CD14-positive monocyte (primary cell): ENCODE measurements around the gene CARMIL1. TPM values are rescaled to one million over a fixed set of nuclear protein-coding genes. Genes with fewer than 3 reads are reported as not detected.

Experiments
- DNase-seq, 3 donors: peaks; one replicate each; pipeline ENCODE4 v3.0.0-alpha.2; 2011 to 2022
- H2AFZ ChIP-seq: 2 replicates; pipeline ENCODE4 v1.6.0; 2012; ENCODE audit warnings: mild to moderate bottlenecking, low read depth, low read length, inconsistent platforms; ENCODE audit not compliant: insufficient read depth, poor library complexity, severe bottlenecking
- H3K27ac ChIP-seq, 2 donors: 1 replicate in 1 of 2; 2 replicates in 1 of 2; pipeline ENCODE4 v1.5.1; 2012 to 2013; ENCODE audit warnings: low read length in 2 of 2, control low read depth in 1 of 2, inconsistent platforms in 1 of 2, low read depth in 1 of 2, mild to moderate bottlenecking in 1 of 2
- H3K27me3 ChIP-seq, 2 donors: one replicate each; pipeline versions ENCODE4 v1.6.0 to v1.6.1; 2011 to 2013; ENCODE audit warnings: low read length in 2 of 2; ENCODE audit not compliant: control insufficient read depth in 2 of 2, insufficient read depth in 2 of 2
- H3K36me3 ChIP-seq, 2 donors: replicated peaks in 1 of 2; 1 replicate in 1 of 2; 2 replicates in 1 of 2; pipeline versions ENCODE4 v1.5.1 to v1.6.1; 2012 to 2013; ENCODE audit warnings: low read length in 2 of 2, control low read depth in 1 of 2, inconsistent platforms in 1 of 2, mild to moderate bottlenecking in 1 of 2; ENCODE audit not compliant: insufficient read depth in 2 of 2, control insufficient read depth in 1 of 2
- H3K4me1 ChIP-seq, 2 donors: 1 replicate in 1 of 2; 2 replicates in 1 of 2; pipeline versions ENCODE4 v1.5.1 to v1.6.1; 2012 to 2013; ENCODE audit warnings: low read length in 2 of 2, control low read depth in 1 of 2, inconsistent platforms in 1 of 2, mild to moderate bottlenecking in 1 of 2, moderate library complexity in 1 of 2; ENCODE audit not compliant: insufficient read depth in 2 of 2, control insufficient read depth in 1 of 2
- H3K4me2 ChIP-seq: replicated peaks from 2 replicates; pipeline ENCODE3; 2012; ENCODE audit warnings: low read length, moderate library complexity, mild to moderate bottlenecking; ENCODE audit not compliant: poor library complexity, severe bottlenecking; ENCODE audit errors: extremely low read depth
- H3K4me3 ChIP-seq, 3 experiments: fragments of 200-600 bp in 1 of 3; sonication (generic) in 1 of 3; replicated peaks in 1 of 3; 1 replicate in 2 of 3; 2 replicates in 1 of 3; pipeline ENCODE4 v1.5.1; 2011 to 2013; ENCODE audit warnings: low read length in 3 of 3, mild to moderate bottlenecking in 3 of 3, control low read depth in 2 of 3, low read depth in 2 of 3, inconsistent platforms in 1 of 3, moderate library complexity in 1 of 3
- H3K79me2 ChIP-seq: 2 replicates; pipeline ENCODE4 v1.6.0; 2012; ENCODE audit warnings: mild to moderate bottlenecking, control low read depth, inconsistent platforms, low read length, moderate library complexity; ENCODE audit not compliant: insufficient read depth
- H3K9ac ChIP-seq: 2 replicates; pipeline ENCODE4 v1.6.0; 2017; ENCODE audit warnings: low read length, mild to moderate bottlenecking; ENCODE audit not compliant: insufficient read depth, poor library complexity, severe bottlenecking
- H3K9me3 ChIP-seq, 2 donors: replicated peaks in 1 of 2; 1 replicate in 1 of 2; 2 replicates in 1 of 2; pipeline versions ENCODE4 v1.5.1 to v1.6.1; 2012 to 2013; ENCODE audit warnings: low read length in 2 of 2, control low read depth in 1 of 2; ENCODE audit not compliant: control insufficient read depth in 1 of 2, insufficient read depth in 1 of 2
- H4K20me1 ChIP-seq: 2 replicates; pipeline ENCODE4 v1.6.0; 2012; ENCODE audit warnings: mild to moderate bottlenecking, low read length, control low read depth, moderate library complexity; ENCODE audit not compliant: insufficient read depth
- H3K27ac Mint-ChIP-seq, 7 donors: one replicate each; pipeline ENCODE4 v1.8.0; 2020; ENCODE audit warnings: mild to moderate bottlenecking in 7 of 7, mixed read lengths in 7 of 7, moderate library complexity in 6 of 7, inconsistent platforms in 2 of 7
- H3K27me3 Mint-ChIP-seq, 3 donors: one replicate each; pipeline ENCODE4 v1.8.0; 2021 to 2022; ENCODE audit warnings: low read depth in 3 of 3, mild to moderate bottlenecking in 3 of 3, mixed read lengths in 3 of 3, moderate library complexity in 3 of 3, inconsistent platforms in 1 of 3
- H3K36me3 Mint-ChIP-seq, 2 donors: one replicate each; pipeline ENCODE4 v1.8.0; 2020; ENCODE audit warnings: mixed read lengths in 2 of 2, inconsistent platforms in 1 of 2, mild to moderate bottlenecking in 1 of 2
- H3K4me1 Mint-ChIP-seq: one replicate; pipeline ENCODE4 v1.8.0; 2020; ENCODE audit warnings: mild to moderate bottlenecking, mixed read lengths
- H3K4me3 Mint-ChIP-seq, 2 donors: one replicate each; pipeline ENCODE4 v1.8.0; 2020; ENCODE audit warnings: mild to moderate bottlenecking in 2 of 2, mixed read lengths in 2 of 2, moderate library complexity in 1 of 2
- H3K9me3 Mint-ChIP-seq, 7 donors: one replicate each; pipeline ENCODE4 v1.8.0; 2020 to 2022; ENCODE audit warnings: mixed read lengths in 7 of 7, mild to moderate bottlenecking in 6 of 7, moderate library complexity in 6 of 7, inconsistent platforms in 2 of 7
- WGBS: methylation state at CpG from one replicate; pipeline ENCODE4 v1.1.5; 2013; ENCODE audit warnings: missing lambda C conversion rate; ENCODE audit not compliant: insufficient coverage; 5-methylcytosine and 5-hydroxymethylcytosine counted together
- intact Hi-C, 2 donors: fragments of 100-400 bp; cut with micrococcal nuclease; formaldehyde crosslinking; loops; one replicate each; pipeline versions ENCODE4 v1.15.0 to v1.15.1; 2023
- polyA plus RNA-seq, 3 donors: library from polyadenylated mRNA; depleted of rRNA in 1 of 3; unstranded in 2 of 3; stranded (reverse) in 1 of 3; fragments of 300-500 nt in 2 of 3; fragments of >200 nt in 1 of 3; fragmentation: Illumina TruSeq in 2 of 3; gene quantifications; 1 replicate in 2 of 3; 2 replicates in 1 of 3; pipeline ENCODE4 v1.2.3, GENCODE V29; 2012 to 2021
- TF ChIP-seq, protein P1 (sequence below): fragments of 200-600 bp; IDR thresholded peaks from one replicate; pipeline ENCODE4 v1.8.0; 2022; ENCODE audit warnings: antibody characterized with exemption, mild to moderate bottlenecking

Gene CARMIL1
- polyA plus RNA-seq, 3 donors, result 0.30 to 0.49 (median 0.41) TPM

DNA sequence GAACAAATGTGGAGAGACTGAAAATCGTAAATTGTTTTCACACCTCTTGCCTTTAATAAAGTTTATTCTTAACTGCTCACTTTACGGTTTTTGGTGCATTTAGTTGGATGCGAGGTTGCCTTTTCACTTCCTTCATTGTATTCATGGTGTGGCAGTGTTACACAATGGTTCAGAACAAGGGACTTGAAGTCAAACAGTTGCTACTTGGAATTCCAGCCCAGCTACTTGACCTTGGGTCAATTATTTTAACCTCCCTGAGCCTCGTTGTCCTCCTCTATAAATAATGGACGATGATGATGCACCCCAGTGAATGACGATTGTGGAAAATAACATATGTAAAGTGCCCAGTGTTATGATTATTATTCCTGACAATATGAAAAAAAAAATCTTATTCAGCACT, 72.3 kb downstream of the CARMIL1 start:
- no peak overlapping the region for H3K27ac ChIP-seq
- H3K27ac Mint-ChIP-seq, result no peak overlapping the region
- TF ChIP-seq, protein P1, sequence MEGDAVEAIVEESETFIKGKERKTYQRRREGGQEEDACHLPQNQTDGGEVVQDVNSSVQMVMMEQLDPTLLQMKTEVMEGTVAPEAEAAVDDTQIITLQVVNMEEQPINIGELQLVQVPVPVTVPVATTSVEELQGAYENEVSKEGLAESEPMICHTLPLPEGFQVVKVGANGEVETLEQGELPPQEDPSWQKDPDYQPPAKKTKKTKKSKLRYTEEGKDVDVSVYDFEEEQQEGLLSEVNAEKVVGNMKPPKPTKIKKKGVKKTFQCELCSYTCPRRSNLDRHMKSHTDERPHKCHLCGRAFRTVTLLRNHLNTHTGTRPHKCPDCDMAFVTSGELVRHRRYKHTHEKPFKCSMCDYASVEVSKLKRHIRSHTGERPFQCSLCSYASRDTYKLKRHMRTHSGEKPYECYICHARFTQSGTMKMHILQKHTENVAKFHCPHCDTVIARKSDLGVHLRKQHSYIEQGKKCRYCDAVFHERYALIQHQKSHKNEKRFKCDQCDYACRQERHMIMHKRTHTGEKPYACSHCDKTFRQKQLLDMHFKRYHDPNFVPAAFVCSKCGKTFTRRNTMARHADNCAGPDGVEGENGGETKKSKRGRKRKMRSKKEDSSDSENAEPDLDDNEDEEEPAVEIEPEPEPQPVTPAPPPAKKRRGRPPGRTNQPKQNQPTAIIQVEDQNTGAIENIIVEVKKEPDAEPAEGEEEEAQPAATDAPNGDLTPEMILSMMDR, result no peak
- intact Hi-C loops, result no loop called here
- peaks cover 8% of the 10 kb centered on the region for H3K4me1 Mint-ChIP-seq
- no peaks in the 10 kb centered on the region for H3K9me3 Mint-ChIP-seq
- H3K9ac ChIP-seq, result no peak overlapping the region
- peaks cover 0 to 2% of the 10 kb centered on the region in 2 donors for H3K36me3 ChIP-seq
- DNase-seq, result no peak
- H3K36me3 Mint-ChIP-seq, result peaks cover 0 to 9% of the 10 kb centered on the region in 2 donors
- no peak overlapping the region for H3K4me3 ChIP-seq
- no peaks in the 10 kb centered on the region for H3K9me3 ChIP-seq
- H4K20me1 ChIP-seq, result no peaks in the 10 kb centered on the region
- no peak overlapping the region for H3K4me2 ChIP-seq
- H3K79me2 ChIP-seq, result no peaks in the 10 kb centered on the region
- no peaks in the 10 kb centered on the region for H3K4me1 ChIP-seq
- peaks cover 0 to 4% (median 2%) of the 10 kb centered on the region in 3 donors for H3K27me3 Mint-ChIP-seq
- H2AFZ ChIP-seq, result no peak overlapping the region
- WGBS, result 0% methylated on average over 1 of the region's 6 CpGs
- H3K27me3 ChIP-seq, result no peaks in the 10 kb centered on the region
- H3K4me3 Mint-ChIP-seq, result no peak overlapping the region

DNA sequence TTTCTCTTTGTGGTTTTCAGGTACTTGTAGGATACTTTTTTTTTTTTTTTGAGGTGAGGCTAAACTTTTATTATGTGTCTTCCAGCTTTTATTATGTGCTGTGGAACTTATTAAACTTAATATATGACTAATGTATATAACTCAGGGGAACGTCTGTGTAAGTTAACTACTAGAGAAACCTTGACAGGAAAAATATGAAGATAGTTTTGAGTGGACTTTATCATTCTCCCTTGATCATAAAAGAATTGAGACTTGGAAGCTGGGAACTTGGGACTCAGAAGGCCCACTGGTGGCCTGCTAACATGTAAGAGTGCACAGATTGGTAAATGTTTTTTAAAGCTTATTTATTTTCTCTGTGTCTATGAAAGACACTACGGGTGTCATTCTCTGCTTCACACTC, 73.1 kb downstream of the CARMIL1 start:
- H3K36me3 Mint-ChIP-seq, result peaks cover 2 to 9% of the 10 kb centered on the region in 2 donors
- H3K27ac Mint-ChIP-seq, result no peak overlapping the region
- H3K36me3 ChIP-seq, result peaks cover 0 to 2% of the 10 kb centered on the region in 2 donors
- H3K4me3 ChIP-seq, result no peak overlapping the region
- H2AFZ ChIP-seq, result no peak overlapping the region
- no peaks in the 10 kb centered on the region for H3K79me2 ChIP-seq
- no peaks in the 10 kb centered on the region for H3K9me3 Mint-ChIP-seq
- H3K9me3 ChIP-seq, result no peaks in the 10 kb centered on the region
- H3K4me1 ChIP-seq, result no peaks in the 10 kb centered on the region
- no peak overlapping the region for H3K4me3 Mint-ChIP-seq
- TF ChIP-seq, protein P1, result no peak
- H3K27ac ChIP-seq, result no peak overlapping the region
- no peaks in the 10 kb centered on the region for H3K27me3 ChIP-seq
- intact Hi-C loops, result no loop called here
- no CpG with 5 or more reads among the region's 2 CpGs for WGBS
- no peak overlapping the region for H3K4me2 ChIP-seq
- no peak for DNase-seq
- peaks cover 0 to 4% (median 2%) of the 10 kb centered on the region in 3 donors for H3K27me3 Mint-ChIP-seq
- no peak overlapping the region for H3K9ac ChIP-seq
- H4K20me1 ChIP-seq, result no peaks in the 10 kb centered on the region
- peaks cover 8% of the 10 kb centered on the region for H3K4me1 Mint-ChIP-seq
